Fibroblast of mammary gland (primary cell): ENCODE data around the gene VSIR.
A peak's percentile ranks its signal among the peaks of the same experiment; 100 is the strongest.

ENCODE experiments used
- DNase-seq: peaks from one replicate; pipeline ENCODE4 v3.0.0-alpha.2; 2010; ENCODE audit warnings: low read depth
- H3K4me3 ChIP-seq: 2 replicates; pipeline ENCODE4 v1.5.1; 2011; ENCODE audit warnings: low read depth, mild to moderate bottlenecking, low read length, moderate library complexity; ENCODE audit not compliant: control insufficient read depth
- CTCF ChIP-seq: conservative IDR thresholded peaks from 2 replicates; pipeline ENCODE4 v1.5.1; 2011; ENCODE audit warnings: low read depth, low read length, inconsistent platforms; ENCODE audit not compliant: control insufficient read depth, insufficient read depth

The VSIR gene

GRCh38 chr10:71769279-71769823 is 4.0 kb downstream of the VSIR start:
- no peak overlapping the region for H3K4me3 ChIP-seq

GRCh38 chr10:71767420-71768035 is 5.8 kb downstream of the VSIR start:
- DNase-seq, result peak; percentile 23
- TF ChIP-seq CTCF, result no peak
- H3K4me3 ChIP-seq, result no peak overlapping the region

More at GRCh38 chr10:71769279-71769823, 4.0 kb downstream of the VSIR start:
- no peak for TF ChIP-seq CTCF
- peak; percentile 38 for DNase-seq

GRCh38 chr10:71766717-71767419 is 6.5 kb downstream of the VSIR start:
- peak; percentile 93 for DNase-seq
- H3K4me3 ChIP-seq, result no peak overlapping the region
- TF ChIP-seq CTCF, result no peak

- TF ChIP-seq CTCF, result no peak
- DNase-seq, result no peak
- no peak overlapping the region for H3K4me3 ChIP-seq
Measured at GRCh38 chr10:71765906-71766716, 7.2 kb downstream of the VSIR start.

- no peak overlapping the region for H3K4me3 ChIP-seq
- no peak for TF ChIP-seq CTCF
- DNase-seq, result peak; percentile 15
Measured at GRCh38 chr10:71765176-71765904, 8.0 kb downstream of the VSIR start.
